ENCODE measurements around the gene CUX1.
A peak's percentile ranks its signal among the peaks of the same experiment; 100 is the strongest.
"Not testable (repeated sequence)": the region's sequence is repeated elsewhere in the genome, so short reads cannot be mapped to it uniquely, and the experiment has no call there.

CUX1 gene

GRCh38 chr7:101871351-101871750 is 53.9 kb downstream of the CUX1 start:
- no peak for DNase-seq

DNA sequence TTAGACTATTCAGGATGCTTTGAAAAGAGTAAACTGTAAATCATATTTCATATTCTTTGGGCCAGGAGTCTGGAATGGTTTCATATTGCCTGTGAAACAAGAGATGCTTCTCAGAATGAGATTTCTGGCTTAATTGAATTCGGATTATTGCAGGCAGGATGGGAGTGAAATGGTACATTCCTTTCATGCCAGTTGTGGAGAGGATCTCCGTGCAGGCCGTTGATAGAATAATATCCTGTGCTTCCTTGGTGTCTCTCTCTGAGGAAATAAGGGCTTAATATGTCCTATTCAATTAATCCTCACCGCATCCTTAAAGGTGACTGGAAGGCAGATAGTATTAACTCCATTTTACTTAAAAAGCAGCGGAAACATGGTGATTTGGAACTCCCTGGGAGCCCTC is 56.6 kb downstream of the CUX1 start:
- DNase-seq, result no peak

- no peak for DNase-seq
Observed at GRCh38 chr7:101875283-101875846, 57.9 kb downstream of the CUX1 start.

- no peak for DNase-seq
Observed at GRCh38 chr7:101877882-101878591, 60.6 kb downstream of the CUX1 start.

DNA sequence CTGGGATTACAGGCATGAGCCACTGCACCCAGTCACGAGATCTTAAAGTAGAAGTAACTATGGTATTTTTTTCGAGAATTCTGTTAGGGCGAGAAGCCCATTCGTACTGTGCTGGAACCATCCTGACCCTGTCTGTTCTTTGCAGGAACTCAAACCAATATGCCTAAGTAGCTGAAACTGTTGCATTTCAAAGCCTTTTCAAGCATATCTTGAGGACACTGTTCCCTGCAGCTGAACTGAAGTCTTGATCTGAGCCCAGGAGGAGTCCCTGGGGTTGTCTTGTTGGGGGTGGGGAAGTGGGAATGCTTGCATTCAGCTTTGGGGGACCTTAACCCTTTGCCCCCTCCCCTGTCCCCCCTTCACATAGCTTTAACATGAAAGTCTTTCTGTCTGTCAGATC is 61.5 kb downstream of the CUX1 start:
- DNase-seq, result no peak

GRCh38 chr7:101879565-101879964 is 62.1 kb downstream of the CUX1 start:
- DNase-seq, result no peak

DNA sequence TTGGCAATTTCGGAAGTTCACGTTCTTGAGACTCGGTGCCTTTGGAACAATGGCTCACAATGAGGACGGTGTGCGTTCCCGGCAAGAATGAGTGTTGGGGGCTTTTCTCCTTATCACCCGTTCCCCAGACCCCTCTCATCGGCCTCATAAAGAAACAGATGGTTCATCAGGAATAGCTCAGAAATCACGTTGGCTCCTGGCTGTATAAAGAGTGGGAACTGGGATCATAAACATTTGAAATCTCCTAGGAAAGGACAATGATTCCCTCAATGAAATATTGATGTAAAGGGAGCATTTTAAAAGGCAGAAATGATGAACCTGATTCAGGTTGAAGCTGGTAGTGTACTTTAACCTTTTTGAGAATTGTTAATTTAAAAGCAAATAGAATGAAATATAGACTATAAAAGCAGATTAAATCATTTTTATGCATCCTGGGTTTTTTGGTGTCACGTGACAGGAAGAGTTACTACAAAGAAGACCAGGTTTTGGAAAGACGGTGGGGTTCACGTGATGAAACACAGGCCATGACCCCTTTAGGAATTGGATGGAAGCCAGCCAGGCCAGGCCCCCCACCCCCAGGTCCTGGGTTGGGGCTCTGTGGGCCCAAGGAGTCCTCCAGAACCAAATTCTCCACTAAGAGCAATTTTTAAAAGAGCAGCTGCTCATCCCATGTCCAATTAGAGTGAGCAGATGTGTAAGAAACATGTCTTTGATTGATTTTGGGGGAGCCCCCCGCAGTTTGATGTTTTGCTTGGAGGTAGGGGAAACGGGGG is 63.0 kb downstream of the CUX1 start:
- DNase-seq, result no peak

- DNase-seq, result no peak
Observed at GRCh38 chr7:101882005-101882421, 64.6 kb downstream of the CUX1 start.

- DNase-seq, result peak; percentile 98
Observed at GRCh38 chr7:101882595-101883564, 65.5 kb downstream of the CUX1 start.

DNA sequence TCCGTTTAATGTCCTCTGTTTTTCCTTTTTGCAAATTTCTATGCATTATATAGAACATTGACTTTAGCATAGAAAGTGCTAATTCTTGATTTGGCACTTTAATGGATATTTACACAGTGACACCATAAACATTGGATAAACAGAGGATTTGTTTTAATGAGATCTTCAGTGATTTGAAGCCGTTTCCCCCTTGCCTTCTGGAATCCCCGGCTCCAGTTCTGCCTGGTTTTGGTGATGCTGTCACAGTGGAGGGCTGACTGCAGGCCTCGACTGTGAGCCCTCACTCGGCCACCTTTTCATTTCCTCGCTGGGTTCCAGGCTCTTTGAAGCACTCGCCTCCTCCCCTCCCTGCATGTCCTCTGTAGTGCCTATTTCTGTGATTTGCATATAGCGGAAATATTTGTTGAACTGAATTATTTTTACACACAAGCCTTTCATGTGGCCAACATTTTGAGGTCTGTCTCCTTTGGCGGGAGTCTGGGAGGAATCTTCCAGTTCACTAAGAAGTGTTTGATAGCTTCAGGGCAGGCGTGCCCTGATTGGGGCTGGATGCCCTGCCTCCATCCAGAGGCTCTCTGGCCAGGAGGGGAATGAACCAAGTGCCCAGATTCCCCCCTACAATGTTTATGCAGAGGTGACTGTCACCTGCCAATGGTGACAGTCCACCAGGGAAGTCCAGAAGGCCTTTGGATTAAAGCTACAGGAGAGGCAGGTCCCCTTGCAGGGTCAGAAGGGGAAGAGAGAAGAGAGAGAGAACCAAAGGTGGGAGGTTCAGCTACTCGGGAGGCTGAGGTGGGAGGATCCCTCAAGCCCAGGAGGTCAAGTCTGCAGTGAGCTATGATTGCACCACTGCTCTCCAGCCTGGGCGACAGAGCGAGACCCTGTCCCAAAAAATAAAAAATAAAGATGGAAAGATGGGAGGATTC is 67.5 kb downstream of the CUX1 start:
- DNase-seq, result no peak

GRCh38 chr7:101885597-101885955 is 68.2 kb downstream of the CUX1 start:
- DNase-seq, result no peak

DNA sequence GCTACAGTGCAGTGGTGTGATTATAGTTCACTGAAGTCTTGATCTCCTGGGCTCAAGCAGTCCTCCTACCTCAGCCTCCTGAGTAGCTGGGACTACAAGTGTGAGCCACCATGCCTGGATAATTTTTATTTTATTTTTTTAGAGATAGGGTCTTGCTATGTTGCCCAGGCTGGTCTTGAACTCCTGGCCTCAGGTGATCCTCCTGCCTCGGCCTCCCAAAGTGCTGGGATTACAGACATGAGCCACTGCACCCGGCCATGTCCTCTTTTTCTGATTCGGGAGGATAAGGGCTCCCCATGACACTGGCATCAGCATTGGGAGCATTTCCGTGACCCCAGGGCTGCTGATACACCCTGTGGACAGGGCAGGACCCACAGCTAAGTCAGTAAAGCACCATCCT is 69.9 kb downstream of the CUX1 start:
- not testable (repeated sequence) for DNase-seq

- DNase-seq, result not testable (repeated sequence)
Observed at GRCh38 chr7:101888564-101888963, 71.1 kb downstream of the CUX1 start.

GRCh38 chr7:101890749-101891523 is 73.5 kb downstream of the CUX1 start:
- DNase-seq, result no peak

- no peak for DNase-seq
Observed at GRCh38 chr7:101891936-101892640, 74.7 kb downstream of the CUX1 start.

GRCh38 chr7:101893341-101894082 is 76.1 kb downstream of the CUX1 start:
- no peak for DNase-seq

DNA sequence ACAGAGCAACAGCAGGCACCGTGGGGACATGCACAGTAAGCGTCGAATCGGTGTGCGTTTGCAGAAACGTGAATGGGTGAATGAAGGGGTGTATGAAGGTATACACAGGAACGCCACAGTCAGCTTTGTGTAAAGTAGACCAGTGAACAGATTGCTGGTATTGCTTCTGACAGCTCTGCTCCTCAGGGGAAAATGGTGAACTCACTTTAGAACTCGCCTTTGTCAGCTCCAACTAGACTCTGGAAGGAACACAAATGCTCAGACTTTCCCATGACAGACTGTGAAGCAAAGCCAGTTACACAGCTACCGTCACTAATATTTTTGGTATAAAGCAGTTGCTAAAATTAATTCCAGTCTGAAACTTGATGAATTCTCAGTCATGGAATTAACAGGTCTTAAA is 78.9 kb downstream of the CUX1 start:
- no peak for DNase-seq

- no peak for DNase-seq
Observed at GRCh38 chr7:101896941-101897340, 79.5 kb downstream of the CUX1 start.

DNA sequence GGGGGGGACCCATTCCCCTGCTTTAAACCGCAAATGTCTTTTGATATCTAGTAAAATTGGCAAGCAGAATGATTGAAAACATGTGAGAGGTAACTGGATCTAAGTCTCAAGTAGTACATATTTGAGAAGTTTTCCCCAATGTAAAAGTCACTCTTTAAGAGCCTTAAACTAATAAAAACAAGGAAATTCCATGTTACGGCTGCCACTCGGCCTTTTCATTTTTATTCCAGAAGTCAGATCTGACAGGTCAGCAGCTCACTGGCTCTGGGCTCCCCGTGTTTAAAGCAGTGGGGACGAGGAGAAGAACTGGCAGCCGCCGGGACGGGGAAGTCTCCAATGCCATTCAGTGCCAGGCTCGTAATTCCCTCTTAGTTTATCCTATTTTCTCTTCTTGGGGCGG is 80.7 kb downstream of the CUX1 start:
- DNase-seq, result no peak

DNA sequence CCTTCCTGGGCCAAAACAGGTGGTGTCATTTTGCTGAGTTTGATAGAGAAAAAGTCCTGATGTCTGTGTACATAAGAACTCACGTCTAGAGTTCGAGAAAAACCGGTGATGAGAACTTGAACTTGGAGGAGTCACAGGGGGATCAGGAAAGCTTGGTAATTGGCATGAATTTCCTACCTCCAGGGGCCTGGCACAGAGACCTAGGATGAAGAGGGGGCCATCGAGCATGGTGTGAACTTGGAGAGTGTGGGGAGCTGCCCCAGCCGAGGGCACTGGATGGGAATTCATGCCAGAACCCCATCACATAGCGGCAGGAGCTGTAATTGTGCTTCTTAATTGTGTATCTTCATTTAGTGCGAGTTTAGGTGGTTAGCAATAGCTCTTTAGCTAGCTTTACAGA is 82.2 kb downstream of the CUX1 start:
- no peak for DNase-seq

Data from DMS53 (cell line).